ENCODE results near the gene LRRC4B. TPM values are rescaled to one million over a fixed set of nuclear protein-coding genes. Genes with fewer than 3 reads are reported as not detected.

LRRC4B gene
- total RNA-seq, 1 experiment from 2014 or later: 3.8 TPM

GRCh38 chr19:50555033-50555432, 13.2 kb downstream of the LRRC4B start:
- Histone ChIP-seq H3K18ac (ENCODE audit: insufficient read length, low read depth, low read length) (no peak overlapping the region), H3K4ac (ENCODE audit: low read depth, low read length) (no peak overlapping the region), H4K20me1 (ENCODE audit: control insufficient read depth, insufficient read depth, insufficient read length) (no peaks in the 10 kb centered on the region), H4K5ac (ENCODE audit: insufficient read length, low read depth, low read length) (no peak overlapping the region), H3K4me1 (ENCODE audit: insufficient read depth, low read length) (no peaks in the 10 kb centered on the region), H3K23me2 (ENCODE audit: insufficient read length, low read depth, low read length, poor library complexity, severe bottlenecking) (peaks cover 18% of the 10 kb centered on the region), H2BK15ac (ENCODE audit: low read depth, low read length) (no peak overlapping the region), H2BK12ac (ENCODE audit: insufficient read length, low read depth, low read length) (no peak overlapping the region), H2AFZ (ENCODE audit: low read length) (no peak overlapping the region), H2BK5ac (ENCODE audit: insufficient read length, low read length) (no peak overlapping the region), H3K79me2 (ENCODE audit: insufficient read depth, low read length) (no peaks in the 10 kb centered on the region), H3K4me2 (ENCODE audit: insufficient read depth, insufficient read length, low read length) (no peak overlapping the region), H4K91ac (ENCODE audit: insufficient read length, low read depth, low read length) (no peak overlapping the region), H3K9ac (ENCODE audit: extremely low read depth, insufficient read length, low read length) (no peak overlapping the region), H3T11ph (ENCODE audit: low read length) (no peak overlapping the region), H3K27ac (ENCODE audit: insufficient read length, low read depth, low read length) (no peak overlapping the region), H2AK5ac (ENCODE audit: insufficient read length, low read length) (no peak overlapping the region), H3K23ac (ENCODE audit: insufficient read length, low read depth, low read length) (no peak overlapping the region), H3K56ac (ENCODE audit: insufficient read length, low read depth, low read length) (no peak overlapping the region), H2BK20ac (ENCODE audit: low read depth, low read length, poor library complexity, severe bottlenecking) (no peak overlapping the region), H3K27me3 (ENCODE audit: insufficient read depth, low read length) (no peaks in the 10 kb centered on the region; the same call in 1 of the 2 replicates), H2BK120ac (ENCODE audit: low read depth, low read length, poor library complexity, severe bottlenecking) (no peak overlapping the region), H3K9me3 (ENCODE audit: control insufficient read depth, low read depth, low read length) (no peaks in the 10 kb centered on the region), H3K79me1 (ENCODE audit: insufficient read depth, low read depth, low read length, poor library complexity, severe bottlenecking) (no peaks in the 10 kb centered on the region), H3K14ac (ENCODE audit: insufficient read depth, low read length) (no peak overlapping the region), H4K8ac (replicated peaks; ENCODE audit: insufficient read length, low read depth, low read length) (no peak overlapping the region)
- TF ChIP-seq, protein P1, sequence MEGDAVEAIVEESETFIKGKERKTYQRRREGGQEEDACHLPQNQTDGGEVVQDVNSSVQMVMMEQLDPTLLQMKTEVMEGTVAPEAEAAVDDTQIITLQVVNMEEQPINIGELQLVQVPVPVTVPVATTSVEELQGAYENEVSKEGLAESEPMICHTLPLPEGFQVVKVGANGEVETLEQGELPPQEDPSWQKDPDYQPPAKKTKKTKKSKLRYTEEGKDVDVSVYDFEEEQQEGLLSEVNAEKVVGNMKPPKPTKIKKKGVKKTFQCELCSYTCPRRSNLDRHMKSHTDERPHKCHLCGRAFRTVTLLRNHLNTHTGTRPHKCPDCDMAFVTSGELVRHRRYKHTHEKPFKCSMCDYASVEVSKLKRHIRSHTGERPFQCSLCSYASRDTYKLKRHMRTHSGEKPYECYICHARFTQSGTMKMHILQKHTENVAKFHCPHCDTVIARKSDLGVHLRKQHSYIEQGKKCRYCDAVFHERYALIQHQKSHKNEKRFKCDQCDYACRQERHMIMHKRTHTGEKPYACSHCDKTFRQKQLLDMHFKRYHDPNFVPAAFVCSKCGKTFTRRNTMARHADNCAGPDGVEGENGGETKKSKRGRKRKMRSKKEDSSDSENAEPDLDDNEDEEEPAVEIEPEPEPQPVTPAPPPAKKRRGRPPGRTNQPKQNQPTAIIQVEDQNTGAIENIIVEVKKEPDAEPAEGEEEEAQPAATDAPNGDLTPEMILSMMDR (conservative IDR thresholded peaks at IDR 0.05): no peak
- Mint-ChIP-seq H3K27me3 (ENCODE audit: low read depth) (peaks cover 91% of the 10 kb centered on the region), H3K9me3 (no peaks in the 10 kb centered on the region; a peak in 1 of 5 replicates), H3K4me3 (peak overlapping the region in 1 of 2 experiments; percentile 99; a peak in 2 of 5 replicates), H3K4me1 (peaks cover 17 to 39% of the 10 kb centered on the region in 2 experiments), H3K36me3 (ENCODE audit: insufficient read depth in 1 of 3, low read depth in 3 of 3) (peaks cover 0 to 2% (median 0%) of the 10 kb centered on the region in 3 experiments; a peak in 1 of 7 replicates), H3K27ac (no peak overlapping the region)
- no peak for DNase-seq
- no CpG with 5 or more reads among the region's 12 CpGs for WGBS (ENCODE audit: extremely low coverage, insufficient read length, low lambda C conversion rate)
